CD4-positive, alpha-beta T cell (primary cell): ENCODE data around the gene KLHL5. TPM values are rescaled to one million over a fixed set of nuclear protein-coding genes. Genes with fewer than 3 reads are reported as not detected.

Source experiments
- ATAC-seq: fragments of 200-7000 bp; cut with Tn5 transposase; one replicate; pipeline ENCODE4 v1.10.0; 2022; ENCODE audit warnings: mild to moderate bottlenecking; ENCODE audit not compliant: poor library complexity
- CTCF ChIA-PET: fragments of 350-600 bp; sonication (Branson Sonifier 250); formaldehyde crosslinking; loops from one replicate; lab custom pipeline; 2021; ENCODE audit warnings: antibody characterized with exemption, inconsistent platforms; lab: Charles Lee
- POLR2A ChIA-PET: fragments of 350-600 bp; sonication (Branson Sonifier 250); formaldehyde crosslinking; loops from one replicate; lab custom pipeline; 2021; ENCODE audit warnings: antibody characterized with exemption, inconsistent platforms; lab: Charles Lee
- DNase-seq, 14 experiments: peaks; one replicate each; pipeline ENCODE4 v3.0.0-alpha.2; 2013 to 2020; ENCODE audit warnings: mixed read lengths in 2 of 14
- H3K27ac ChIP-seq, 2 donors: one replicate each; pipeline versions ENCODE4 v1.5.1 to v1.7.0; 2013; ENCODE audit warnings: low read length in 2 of 2, low read depth in 1 of 2, mild to moderate bottlenecking in 1 of 2
- H3K27me3 ChIP-seq, 2 experiments: 1 replicate in 1 of 2; 2 replicates in 1 of 2; pipeline versions ENCODE4 v1.6.1 to v1.7.0; 2013; ENCODE audit warnings: low read length in 2 of 2, control low read depth in 1 of 2, mild to moderate bottlenecking in 1 of 2, moderate library complexity in 1 of 2; ENCODE audit not compliant: insufficient read depth in 2 of 2, control insufficient read depth in 1 of 2
- H3K36me3 ChIP-seq: one replicate; pipeline ENCODE4 v1.6.1; 2013; ENCODE audit warnings: low read length, control low read depth; ENCODE audit not compliant: insufficient read depth
- H3K4me1 ChIP-seq: one replicate; pipeline ENCODE4 v1.6.1; 2013; ENCODE audit warnings: low read length, control low read depth; ENCODE audit not compliant: insufficient read depth
- H3K4me3 ChIP-seq: one replicate; pipeline ENCODE4 v1.5.1; 2013; ENCODE audit warnings: mild to moderate bottlenecking, low read length, moderate library complexity
- H3K9me3 ChIP-seq, 2 experiments: 1 replicate in 1 of 2; 2 replicates in 1 of 2; pipeline versions ENCODE4 v1.6.1 to v1.7.0; 2013; ENCODE audit warnings: low read length in 2 of 2, mild to moderate bottlenecking in 2 of 2, control low read depth in 1 of 2, moderate library complexity in 1 of 2; ENCODE audit not compliant: control insufficient read depth in 1 of 2, insufficient read depth in 1 of 2
- H3K27ac Mint-ChIP-seq: one replicate; pipeline ENCODE4 v1.8.0; 2020; ENCODE audit warnings: mixed read lengths
- H3K27me3 Mint-ChIP-seq: one replicate; pipeline ENCODE4 v1.8.0; 2021; ENCODE audit warnings: mixed read lengths
- H3K36me3 Mint-ChIP-seq: one replicate; pipeline ENCODE4 v1.8.0; 2021; ENCODE audit warnings: low read depth, mixed read lengths
- H3K4me1 Mint-ChIP-seq: one replicate; pipeline ENCODE4 v1.8.0; 2021; ENCODE audit warnings: low read depth, mixed read lengths
- H3K4me3 Mint-ChIP-seq: one replicate; pipeline ENCODE4 v1.8.0; 2020; ENCODE audit warnings: mild to moderate bottlenecking, mixed read lengths
- H3K9me3 Mint-ChIP-seq: one replicate; pipeline ENCODE4 v1.8.0; 2020; ENCODE audit warnings: mixed read lengths
- intact Hi-C, 2 experiments: fragments of 100-400 bp; cut with DNase I in 1 of 2; cut with micrococcal nuclease in 1 of 2; formaldehyde crosslinking; loops; one replicate each; pipeline versions ENCODE4 v1.15.1 to v1.9.0; 2023 to 2025; cut with DNase I, micrococcal nuclease
- total RNA-seq, 174 experiments: library from RNA in 2 of 174; stranded (reverse) in 2 of 174; gene quantifications; one replicate each; pipeline ENCODE4 v1.2.3 and lab custom pipeline; 2021 to 2026
- TF ChIP-seq, protein P1 (sequence below): fragments of 200-600 bp; IDR thresholded peaks from one replicate; pipeline ENCODE4 v1.8.0; 2022; ENCODE audit warnings: antibody characterized with exemption, mild to moderate bottlenecking

KLHL5 gene
- total RNA-seq, 2 experiments from 2014 or later: 17.7 to 18.6 TPM

DNA sequence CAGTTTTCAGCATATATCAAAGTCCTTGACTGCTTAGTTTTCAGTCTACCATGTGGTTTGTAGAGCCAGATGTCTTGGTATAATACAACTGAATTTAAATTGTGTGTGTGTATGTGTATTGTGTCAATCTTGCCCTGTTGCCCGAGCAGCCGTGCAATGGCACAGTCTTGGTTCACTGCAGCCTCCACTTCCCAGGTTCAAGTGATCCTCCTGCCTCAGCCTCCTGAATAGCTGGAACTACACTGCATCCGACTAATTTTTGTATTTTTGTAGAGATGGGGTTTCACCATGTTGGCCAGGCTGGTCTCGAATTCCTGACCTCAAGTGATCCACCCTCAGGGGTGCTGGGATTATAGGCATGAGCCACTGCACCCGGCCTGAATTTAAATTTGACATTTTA, 6.0 kb upstream of the KLHL5 start:
- no peaks in the 10 kb centered on the region for H3K9me3 ChIP-seq
- ATAC-seq (no peak), DNase-seq (no peak)
- Mint-ChIP-seq H3K36me3 (no peaks in the 10 kb centered on the region), H3K27ac (no peak overlapping the region), H3K4me3 (no peak overlapping the region), H3K4me1 (peaks cover 53% of the 10 kb centered on the region), H3K9me3 (no peaks in the 10 kb centered on the region), H3K27me3 (no peaks in the 10 kb centered on the region)
- no peaks in the 10 kb centered on the region for H3K36me3 ChIP-seq
- TF ChIP-seq, protein P1, sequence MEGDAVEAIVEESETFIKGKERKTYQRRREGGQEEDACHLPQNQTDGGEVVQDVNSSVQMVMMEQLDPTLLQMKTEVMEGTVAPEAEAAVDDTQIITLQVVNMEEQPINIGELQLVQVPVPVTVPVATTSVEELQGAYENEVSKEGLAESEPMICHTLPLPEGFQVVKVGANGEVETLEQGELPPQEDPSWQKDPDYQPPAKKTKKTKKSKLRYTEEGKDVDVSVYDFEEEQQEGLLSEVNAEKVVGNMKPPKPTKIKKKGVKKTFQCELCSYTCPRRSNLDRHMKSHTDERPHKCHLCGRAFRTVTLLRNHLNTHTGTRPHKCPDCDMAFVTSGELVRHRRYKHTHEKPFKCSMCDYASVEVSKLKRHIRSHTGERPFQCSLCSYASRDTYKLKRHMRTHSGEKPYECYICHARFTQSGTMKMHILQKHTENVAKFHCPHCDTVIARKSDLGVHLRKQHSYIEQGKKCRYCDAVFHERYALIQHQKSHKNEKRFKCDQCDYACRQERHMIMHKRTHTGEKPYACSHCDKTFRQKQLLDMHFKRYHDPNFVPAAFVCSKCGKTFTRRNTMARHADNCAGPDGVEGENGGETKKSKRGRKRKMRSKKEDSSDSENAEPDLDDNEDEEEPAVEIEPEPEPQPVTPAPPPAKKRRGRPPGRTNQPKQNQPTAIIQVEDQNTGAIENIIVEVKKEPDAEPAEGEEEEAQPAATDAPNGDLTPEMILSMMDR: no peak
- no peaks in the 10 kb centered on the region for H3K4me1 ChIP-seq
- no peaks in the 10 kb centered on the region for H3K27me3 ChIP-seq
- CTCF ChIA-PET: no interaction called here
- no peak overlapping the region for H3K27ac ChIP-seq
- POLR2A ChIA-PET: no interaction called here
- intact Hi-C loops: no loop called here
- no peak overlapping the region for H3K4me3 ChIP-seq

DNA sequence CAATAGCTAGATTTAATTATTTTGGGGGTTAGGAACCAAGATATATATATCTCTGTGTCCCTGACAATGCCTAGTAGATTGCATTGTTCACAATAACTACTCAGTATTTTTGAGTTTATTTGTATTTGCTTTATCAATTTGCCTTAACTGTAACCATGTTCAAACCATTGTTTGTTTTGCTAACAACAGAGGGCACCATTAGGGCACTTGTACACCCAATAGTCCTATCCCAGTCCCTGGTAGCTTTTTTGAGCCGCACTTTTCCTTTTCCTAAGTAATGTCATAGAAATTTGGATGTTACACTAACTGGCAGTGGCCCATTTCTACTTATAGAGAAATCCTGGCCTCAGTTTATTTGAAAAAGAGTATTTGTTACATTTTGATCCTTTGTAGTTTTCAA, 575 bp upstream of the KLHL5 start:
- Mint-ChIP-seq H3K4me1 (peaks cover 42% of the 10 kb centered on the region), H3K27ac (no peak overlapping the region), H3K36me3 (peaks cover 5% of the 10 kb centered on the region), H3K4me3 (no peak overlapping the region), H3K27me3 (no peaks in the 10 kb centered on the region), H3K9me3 (no peaks in the 10 kb centered on the region)
- TF ChIP-seq, protein P1: no peak
- intact Hi-C loops: no loop called here
- Histone ChIP-seq H3K27ac (no peak overlapping the region), H3K4me1 (no peaks in the 10 kb centered on the region), H3K27me3 (no peaks in the 10 kb centered on the region), H3K4me3 (no peak overlapping the region), H3K9me3 (no peaks in the 10 kb centered on the region), H3K36me3 (no peaks in the 10 kb centered on the region)
- POLR2A ChIA-PET: no interaction called here
- CTCF ChIA-PET: no interaction called here
- DNase-seq (no peak), ATAC-seq (no peak)

DNA sequence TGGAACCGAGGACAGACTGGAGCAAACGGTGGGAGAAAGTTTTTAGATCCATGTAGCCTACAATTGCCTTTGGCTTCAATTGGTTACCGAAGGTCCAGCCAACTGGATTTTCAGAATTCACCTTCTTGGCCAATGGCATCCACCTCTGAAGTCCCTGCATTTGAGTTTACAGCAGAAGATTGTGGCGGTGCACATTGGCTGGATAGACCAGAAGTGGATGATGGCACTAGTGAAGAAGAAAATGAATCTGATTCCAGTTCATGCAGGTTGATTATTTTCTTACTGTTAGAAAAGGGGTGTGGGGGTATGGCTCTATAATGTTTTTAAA, 702 bp downstream of the KLHL5 start:
- H3K9me3 ChIP-seq: no peaks in the 10 kb centered on the region
- Mint-ChIP-seq H3K27ac (no peak overlapping the region), H3K27me3 (no peaks in the 10 kb centered on the region), H3K4me3 (no peak overlapping the region), H3K9me3 (no peaks in the 10 kb centered on the region), H3K4me1 (peaks cover 36% of the 10 kb centered on the region), H3K36me3 (peaks cover 5% of the 10 kb centered on the region)
- CTCF ChIA-PET: no interaction called here
- H3K27me3 ChIP-seq: no peaks in the 10 kb centered on the region
- ATAC-seq: no peak
- POLR2A ChIA-PET: interaction anchor here (0.6 kb wide), 1 partner anchor 127 kb away, joined by 3 read pairs; no protein-coding TSS in a partner anchor
- no peak overlapping the region for H3K27ac ChIP-seq
- H3K36me3 ChIP-seq: no peaks in the 10 kb centered on the region
- no peak for DNase-seq
- H3K4me3 ChIP-seq: no peak overlapping the region
- intact Hi-C loops: no loop called here
- no peaks in the 10 kb centered on the region for H3K4me1 ChIP-seq
- TF ChIP-seq, protein P1: no peak
